Measurements from ENCODE around the gene RAB40A. TPM values are rescaled to one million over a fixed set of nuclear protein-coding genes. Genes with fewer than 3 reads are reported as not detected.
A peak's percentile ranks its signal among the peaks of the same experiment; 100 is the strongest.

Gene RAB40A
- total RNA-seq, 4 donors from 2014 or later: not detected

DNA sequence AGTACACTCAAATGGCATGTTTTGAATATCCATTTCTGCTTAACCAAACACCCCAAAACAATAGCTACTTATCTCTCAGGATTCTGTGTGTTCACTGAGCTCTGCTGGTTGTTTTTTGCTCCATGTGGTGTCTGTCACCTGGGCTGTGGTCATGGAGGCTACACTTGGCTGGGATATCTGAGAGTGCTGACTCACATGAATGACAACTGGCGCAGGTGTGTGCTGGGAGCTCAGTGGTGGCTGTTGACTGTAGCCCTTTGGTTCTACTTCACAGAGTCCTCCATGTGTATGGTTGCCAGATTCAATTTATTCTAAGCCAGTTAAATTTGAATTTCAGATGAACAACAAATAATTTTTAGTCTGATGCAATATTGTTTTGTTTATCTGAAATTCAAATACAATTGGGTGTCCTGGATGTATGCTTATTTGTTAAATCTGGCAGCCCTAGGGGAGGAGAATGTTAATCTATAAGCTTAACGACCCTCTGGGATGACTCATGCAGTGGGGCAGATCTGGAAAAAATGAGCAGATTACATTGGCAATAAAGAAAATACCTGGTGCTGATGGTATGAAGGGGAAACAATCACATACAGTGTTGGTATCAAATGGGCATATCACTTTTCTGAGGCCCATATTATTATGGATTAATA, 37.8 kb upstream of the RAB40A start:
- H3K27me3 ChIP-seq: peaks cover 0 to 4% (median 0%) of the 10 kb centered on the region in 3 donors
- in situ Hi-C loops (cut with MboI; ENCODE audit: low sequenced_read_pairs in 4 of 4) (no loop called here), intact Hi-C loops (cut with DNase I; ENCODE audit: low total_unique reads) (no loop called here)
- ATAC-seq (no peak), DNase-seq (no peak)
- no peak overlapping the region for H3K4me3 ChIP-seq
- H3K36me3 ChIP-seq: no peaks in the 10 kb centered on the region
- H3K4me1 ChIP-seq: no peaks in the 10 kb centered on the region
- no peaks in the 10 kb centered on the region for H3K9me3 ChIP-seq
- no peak overlapping the region for H3K27ac ChIP-seq
- no peak for TF ChIP-seq POLR2A (IDR thresholded peaks at IDR 0.05)
- TF ChIP-seq, protein P1, sequence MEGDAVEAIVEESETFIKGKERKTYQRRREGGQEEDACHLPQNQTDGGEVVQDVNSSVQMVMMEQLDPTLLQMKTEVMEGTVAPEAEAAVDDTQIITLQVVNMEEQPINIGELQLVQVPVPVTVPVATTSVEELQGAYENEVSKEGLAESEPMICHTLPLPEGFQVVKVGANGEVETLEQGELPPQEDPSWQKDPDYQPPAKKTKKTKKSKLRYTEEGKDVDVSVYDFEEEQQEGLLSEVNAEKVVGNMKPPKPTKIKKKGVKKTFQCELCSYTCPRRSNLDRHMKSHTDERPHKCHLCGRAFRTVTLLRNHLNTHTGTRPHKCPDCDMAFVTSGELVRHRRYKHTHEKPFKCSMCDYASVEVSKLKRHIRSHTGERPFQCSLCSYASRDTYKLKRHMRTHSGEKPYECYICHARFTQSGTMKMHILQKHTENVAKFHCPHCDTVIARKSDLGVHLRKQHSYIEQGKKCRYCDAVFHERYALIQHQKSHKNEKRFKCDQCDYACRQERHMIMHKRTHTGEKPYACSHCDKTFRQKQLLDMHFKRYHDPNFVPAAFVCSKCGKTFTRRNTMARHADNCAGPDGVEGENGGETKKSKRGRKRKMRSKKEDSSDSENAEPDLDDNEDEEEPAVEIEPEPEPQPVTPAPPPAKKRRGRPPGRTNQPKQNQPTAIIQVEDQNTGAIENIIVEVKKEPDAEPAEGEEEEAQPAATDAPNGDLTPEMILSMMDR (IDR thresholded peaks at IDR 0.05 in 4 of 5, conservative IDR thresholded peaks at IDR 0.05 in 1 of 5): no peak

- Histone ChIP-seq H3K4me1 (no peaks in the 10 kb centered on the region), H3K9me3 (no peaks in the 10 kb centered on the region), H3K27me3 (peaks cover 0 to 4% (median 0%) of the 10 kb centered on the region in 3 donors), H3K4me3 (peak overlapping the region in 2 of 4 donors; percentile 4 to 19), H3K36me3 (no peaks in the 10 kb centered on the region), H3K27ac (no peak overlapping the region)
- in situ Hi-C loops (cut with MboI; ENCODE audit: low sequenced_read_pairs in 4 of 4) (no loop called here), intact Hi-C loops (cut with DNase I; ENCODE audit: low total_unique reads) (no loop called here)
- ATAC-seq (no peak), DNase-seq (no peak)
- TF ChIP-seq, protein P1 (IDR thresholded peaks at IDR 0.05 in 4 of 5, conservative IDR thresholded peaks at IDR 0.05 in 1 of 5): no peak
- no peak for TF ChIP-seq POLR2A (IDR thresholded peaks at IDR 0.05)
Measured at GRCh38 chrX:103554687-103555424, 35.6 kb upstream of the RAB40A start.

- TF ChIP-seq, protein P1 (IDR thresholded peaks at IDR 0.05 in 4 of 5, conservative IDR thresholded peaks at IDR 0.05 in 1 of 5): no peak
- TF ChIP-seq POLR2A (IDR thresholded peaks at IDR 0.05): no peak
- no peak for ATAC-seq
- Histone ChIP-seq H3K4me3 (no peak overlapping the region), H3K27me3 (no peaks in the 10 kb centered on the region), H3K4me1 (no peaks in the 10 kb centered on the region), H3K9me3 (no peaks in the 10 kb centered on the region), H3K36me3 (no peaks in the 10 kb centered on the region), H3K27ac (no peak overlapping the region)
- no peak for DNase-seq
- in situ Hi-C loops (cut with MboI; ENCODE audit: low sequenced_read_pairs in 4 of 4) (no loop called here), intact Hi-C loops (cut with DNase I; ENCODE audit: low total_unique reads) (no loop called here)
Measured at GRCh38 chrX:103552236-103552635, 32.9 kb upstream of the RAB40A start.

DNA sequence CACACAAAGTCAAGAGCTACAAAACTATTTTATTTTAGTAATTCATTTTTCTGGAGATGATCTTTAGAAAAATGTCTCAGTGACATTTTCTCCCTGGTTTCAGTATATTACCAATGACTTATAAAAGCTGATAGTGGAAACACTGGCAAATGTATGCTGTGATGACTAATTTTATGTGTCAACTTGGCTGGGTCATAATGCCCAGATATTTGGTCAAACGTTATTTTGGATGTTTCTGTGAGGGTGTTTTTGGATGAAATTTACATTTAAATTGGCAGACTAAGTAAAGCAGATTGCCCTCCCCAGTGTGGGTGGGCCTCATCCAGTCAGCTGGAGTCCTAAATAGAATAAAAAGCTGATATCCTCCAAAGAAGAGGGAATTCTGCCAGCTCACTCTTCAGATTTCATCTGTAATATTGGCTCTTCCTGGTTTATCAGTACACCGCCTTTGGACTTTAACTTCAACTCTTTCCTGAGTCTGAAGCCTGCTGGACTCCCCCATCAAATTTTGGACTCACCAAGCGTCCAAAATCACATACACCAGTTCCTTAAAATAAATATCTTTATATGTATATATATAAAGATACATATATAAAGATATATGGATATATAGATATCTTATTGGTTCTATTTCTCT, 31.2 kb upstream of the RAB40A start:
- ATAC-seq: no peak
- TF ChIP-seq, protein P1 (IDR thresholded peaks at IDR 0.05 in 4 of 5, conservative IDR thresholded peaks at IDR 0.05 in 1 of 5): no peak
- no peak for TF ChIP-seq POLR2A (IDR thresholded peaks at IDR 0.05)
- no peak overlapping the region for H3K27ac ChIP-seq
- no peaks in the 10 kb centered on the region for H3K27me3 ChIP-seq
- no peak overlapping the region for H3K4me3 ChIP-seq
- intact Hi-C loops (cut with DNase I; ENCODE audit: low total_unique reads): no loop called here
- no peaks in the 10 kb centered on the region for H3K36me3 ChIP-seq
- no peaks in the 10 kb centered on the region for H3K4me1 ChIP-seq
- H3K9me3 ChIP-seq: no peaks in the 10 kb centered on the region
- in situ Hi-C loops (cut with MboI; ENCODE audit: low sequenced_read_pairs in 4 of 4): no loop called here
- no peak for DNase-seq

Measured in gastrocnemius medialis (tissue), 4 donors.